Activated naive CD4-positive, alpha-beta T cell treated with anti-CD3 and anti-CD28 coated beads, Interleukin-2, amount 50 U/mL, for 24 hours (primary cell): ENCODE results near the gene SLC19A1.

ENCODE experiments used
- H3K27ac Mint-ChIP-seq: one replicate; pipeline ENCODE4 v1.8.0; 2021; ENCODE audit warnings: mild to moderate bottlenecking, mixed read lengths
- H3K27me3 Mint-ChIP-seq: one replicate; pipeline ENCODE4 v1.8.0; 2021; ENCODE audit warnings: mixed read lengths
- H3K36me3 Mint-ChIP-seq: one replicate; pipeline ENCODE4 v1.8.0; 2021; ENCODE audit warnings: mixed read lengths
- H3K4me1 Mint-ChIP-seq: one replicate; pipeline ENCODE4 v1.8.0; 2021; ENCODE audit warnings: mixed read lengths
- H3K4me3 Mint-ChIP-seq: one replicate; pipeline ENCODE4 v1.8.0; 2021; ENCODE audit warnings: mild to moderate bottlenecking, mixed read lengths
- H3K9me3 Mint-ChIP-seq: one replicate; pipeline ENCODE4 v1.8.0; 2021; ENCODE audit warnings: mixed read lengths

SLC19A1 gene

DNA sequence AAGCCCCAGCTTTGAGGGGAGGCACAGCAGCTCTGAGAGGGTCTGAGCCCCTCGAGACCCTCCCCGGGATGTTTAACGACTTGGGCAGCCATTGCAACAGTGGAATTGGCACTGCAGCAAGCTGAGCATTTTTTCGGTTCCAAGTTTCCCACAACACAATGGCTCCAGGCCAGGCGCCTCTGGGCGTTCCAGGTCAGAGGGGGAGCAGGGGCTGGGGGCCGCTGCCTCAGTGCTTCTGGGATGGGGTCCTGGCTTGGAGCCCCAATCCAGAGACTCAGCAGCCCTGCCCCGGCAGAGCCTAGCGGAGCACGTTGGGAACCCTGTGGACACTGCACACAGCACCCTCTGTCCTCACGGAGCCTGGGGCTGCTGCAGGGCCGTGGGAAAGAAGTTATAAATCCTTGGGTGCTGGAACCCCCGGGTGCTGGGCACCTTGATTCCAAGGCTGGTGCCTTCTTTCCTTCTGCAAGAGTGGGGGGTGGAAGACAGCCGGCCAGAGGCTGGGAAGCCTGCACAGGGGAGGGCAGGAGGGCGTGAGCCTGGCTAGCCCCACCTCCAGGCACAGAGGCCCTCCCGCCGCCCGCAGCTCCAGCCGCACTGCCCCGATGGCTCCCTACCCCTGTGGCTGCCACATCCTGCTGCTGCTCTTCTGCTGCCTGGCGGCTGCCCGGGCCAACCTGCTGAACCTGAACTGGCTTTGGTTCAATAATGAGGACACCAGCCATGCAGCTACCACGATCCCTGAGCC lies 87.1 kb downstream of the SLC19A1 start:
- Mint-ChIP-seq H3K36me3 (no peaks in the 10 kb centered on the region), H3K27ac (no peak overlapping the region), H3K27me3 (no peaks in the 10 kb centered on the region), H3K4me3 (no peak overlapping the region), H3K9me3 (no peaks in the 10 kb centered on the region), H3K4me1 (peaks cover 4% of the 10 kb centered on the region)

DNA sequence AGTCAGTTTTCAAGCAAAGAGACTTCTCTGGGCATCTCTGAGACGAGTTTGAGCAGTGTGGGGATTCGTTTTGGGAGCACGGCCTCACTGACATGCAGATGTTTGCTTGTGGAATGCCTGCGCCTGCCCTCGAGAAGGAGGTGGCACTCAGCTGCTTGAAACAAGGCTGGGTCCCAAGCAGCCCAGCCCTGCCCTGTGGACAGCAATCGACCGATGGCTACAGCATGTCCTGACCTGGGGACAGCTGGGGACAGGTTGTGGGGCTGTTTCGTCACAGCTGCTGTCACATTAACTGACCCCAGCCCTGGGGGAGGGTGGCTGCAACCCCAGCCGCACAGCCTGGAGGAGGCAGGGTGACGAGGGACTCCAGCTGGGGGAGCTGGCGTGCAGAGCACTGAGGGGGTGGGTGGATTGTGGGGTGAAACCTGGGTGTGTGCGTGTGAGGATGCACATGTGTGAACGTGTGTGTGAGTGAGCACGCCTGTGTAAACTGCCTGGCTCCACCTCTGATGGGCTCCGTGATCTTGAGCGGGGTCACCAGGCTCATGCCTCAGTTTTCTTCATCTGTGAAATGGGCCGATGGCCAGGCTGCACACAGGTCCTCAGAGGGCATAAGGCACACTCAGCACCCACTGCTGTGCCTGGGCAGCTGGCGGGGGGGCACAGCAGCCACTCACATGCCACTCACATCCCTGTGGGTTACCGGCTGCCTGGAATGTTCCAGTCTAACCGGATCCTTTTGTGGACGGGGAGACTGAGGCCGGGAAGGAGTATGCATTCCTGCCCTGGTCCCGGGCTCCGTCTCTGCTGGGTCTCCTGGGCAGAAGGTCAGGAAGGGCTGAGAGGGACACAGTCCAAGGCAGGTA lies 87.9 kb downstream of the SLC19A1 start:
- Mint-ChIP-seq H3K27ac (no peak overlapping the region), H3K4me1 (peaks cover 4% of the 10 kb centered on the region)

GRCh38 chr21:45453308-45453950 lies 88.8 kb downstream of the SLC19A1 start:
- Mint-ChIP-seq H3K36me3 (no peaks in the 10 kb centered on the region), H3K4me1 (peaks cover 4% of the 10 kb centered on the region), H3K27ac (no peak overlapping the region), H3K4me3 (no peak overlapping the region), H3K9me3 (no peaks in the 10 kb centered on the region), H3K27me3 (no peaks in the 10 kb centered on the region)

More for the DNA sequence above, 87.9 kb downstream of the SLC19A1 start:
- no peaks in the 10 kb centered on the region for H3K9me3 Mint-ChIP-seq
- no peak overlapping the region for H3K4me3 Mint-ChIP-seq
- H3K27me3 Mint-ChIP-seq, result no peaks in the 10 kb centered on the region
- H3K36me3 Mint-ChIP-seq, result no peaks in the 10 kb centered on the region

- Mint-ChIP-seq H3K4me3 (no peak overlapping the region), H3K9me3 (no peaks in the 10 kb centered on the region), H3K27ac (no peak overlapping the region), H3K36me3 (no peaks in the 10 kb centered on the region), H3K4me1 (peaks cover 4% of the 10 kb centered on the region), H3K27me3 (no peaks in the 10 kb centered on the region)
Observed at GRCh38 chr21:45452696-45453307, 89.4 kb downstream of the SLC19A1 start.

- Mint-ChIP-seq H3K4me3 (no peak overlapping the region), H3K4me1 (peaks cover 4% of the 10 kb centered on the region), H3K27me3 (no peaks in the 10 kb centered on the region), H3K27ac (no peak overlapping the region), H3K36me3 (peaks cover 1% of the 10 kb centered on the region), H3K9me3 (no peaks in the 10 kb centered on the region)
Observed at GRCh38 chr21:45451771-45452182, 90.5 kb downstream of the SLC19A1 start.

DNA sequence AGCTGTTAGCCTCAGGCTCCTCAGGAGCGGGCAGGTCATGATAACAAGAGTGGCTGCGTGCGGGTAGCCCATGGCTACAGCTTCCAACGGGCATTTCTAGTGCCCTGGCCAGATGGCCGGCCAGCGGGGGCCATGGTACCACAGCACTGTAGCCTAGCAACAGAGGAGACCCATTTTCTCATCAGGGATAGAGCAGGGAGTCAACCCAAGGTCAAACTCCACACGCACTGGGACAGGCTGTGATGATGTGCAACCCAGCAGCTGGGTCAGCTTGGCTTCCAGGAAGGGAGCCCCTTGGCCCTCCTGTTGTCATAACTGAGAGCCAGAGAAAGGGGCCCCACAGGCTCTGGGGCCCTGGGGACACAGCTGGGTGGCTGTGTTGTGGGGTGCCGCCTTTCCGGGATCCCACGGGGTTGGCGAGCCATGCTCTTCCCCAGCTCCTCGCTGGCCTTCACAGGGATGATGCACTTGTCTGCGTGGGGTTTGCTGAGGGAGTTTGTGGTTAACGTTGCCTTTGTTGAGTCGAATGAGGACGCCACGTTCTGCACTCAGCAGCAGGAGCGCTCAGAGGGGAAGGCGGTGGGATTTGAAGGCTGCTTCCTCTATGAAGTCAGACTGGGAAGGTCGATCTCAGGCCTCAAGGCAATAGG lies 91.0 kb downstream of the SLC19A1 start:
- Mint-ChIP-seq H3K4me3 (no peak overlapping the region), H3K27me3 (no peaks in the 10 kb centered on the region), H3K9me3 (no peaks in the 10 kb centered on the region), H3K4me1 (peaks cover 4% of the 10 kb centered on the region), H3K36me3 (peaks cover 1% of the 10 kb centered on the region), H3K27ac (no peak overlapping the region)

- no peaks in the 10 kb centered on the region for H3K27me3 Mint-ChIP-seq
- H3K9me3 Mint-ChIP-seq, result no peaks in the 10 kb centered on the region
- H3K36me3 Mint-ChIP-seq, result peaks cover 1% of the 10 kb centered on the region
- H3K4me3 Mint-ChIP-seq, result no peak overlapping the region
- H3K4me1 Mint-ChIP-seq, result peaks cover 7% of the 10 kb centered on the region
- H3K27ac Mint-ChIP-seq, result no peak overlapping the region
Observed at GRCh38 chr21:45450423-45451090, 91.7 kb downstream of the SLC19A1 start.

DNA sequence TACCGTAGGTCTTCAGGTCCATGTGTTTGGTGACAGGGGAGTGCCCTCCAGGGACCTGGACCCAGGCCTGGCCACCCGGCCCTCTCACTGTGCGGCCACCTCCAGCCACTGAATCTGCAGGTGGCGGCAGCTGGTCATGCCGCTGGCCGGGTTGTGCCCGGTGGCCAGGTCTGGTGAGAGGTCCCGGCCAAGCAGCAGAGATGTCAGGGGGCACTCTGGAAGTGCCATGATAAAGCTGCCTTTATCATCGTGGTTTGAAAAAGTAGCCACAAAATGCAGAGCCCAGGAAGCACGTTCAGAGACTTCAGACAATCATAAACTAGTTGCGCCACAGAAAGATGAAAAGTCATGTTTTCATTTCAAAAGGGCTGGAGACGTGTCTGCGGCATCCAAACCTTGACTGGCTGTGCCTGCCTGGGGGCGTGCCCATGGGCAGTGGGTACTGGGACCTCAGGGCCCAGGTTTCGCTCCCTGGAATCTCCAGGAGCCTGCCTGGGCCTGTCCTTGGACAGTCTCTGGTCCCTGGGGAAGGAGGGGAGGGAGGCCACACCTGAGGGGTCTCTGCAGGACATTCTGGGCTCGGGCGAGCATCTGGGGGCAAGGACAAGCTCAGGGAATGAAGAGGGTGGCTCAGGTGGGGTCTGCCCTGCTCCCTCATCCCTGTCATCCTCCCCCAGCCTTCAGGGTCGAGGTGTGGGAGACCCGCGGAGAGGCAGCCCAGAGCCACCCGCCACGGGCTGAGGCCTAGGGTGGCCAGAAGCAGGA lies 92.4 kb downstream of the SLC19A1 start:
- no peaks in the 10 kb centered on the region for H3K9me3 Mint-ChIP-seq
- H3K27ac Mint-ChIP-seq, result no peak overlapping the region
- peaks cover 14% of the 10 kb centered on the region for H3K4me1 Mint-ChIP-seq
- H3K36me3 Mint-ChIP-seq, result peaks cover 1% of the 10 kb centered on the region
- H3K27me3 Mint-ChIP-seq, result no peaks in the 10 kb centered on the region
- H3K4me3 Mint-ChIP-seq, result no peak overlapping the region

GRCh38 chr21:45448810-45449657 lies 93.2 kb downstream of the SLC19A1 start:
- no peak overlapping the region for H3K27ac Mint-ChIP-seq
- peaks cover 21% of the 10 kb centered on the region for H3K4me1 Mint-ChIP-seq
- no peaks in the 10 kb centered on the region for H3K9me3 Mint-ChIP-seq
- H3K4me3 Mint-ChIP-seq, result no peak overlapping the region
- peaks cover 1% of the 10 kb centered on the region for H3K36me3 Mint-ChIP-seq
- H3K27me3 Mint-ChIP-seq, result no peaks in the 10 kb centered on the region

GRCh38 chr21:45448283-45448809 lies 93.9 kb downstream of the SLC19A1 start:
- H3K4me3 Mint-ChIP-seq, result no peak overlapping the region
- H3K36me3 Mint-ChIP-seq, result peaks cover 1% of the 10 kb centered on the region
- H3K9me3 Mint-ChIP-seq, result no peaks in the 10 kb centered on the region
- H3K27me3 Mint-ChIP-seq, result no peaks in the 10 kb centered on the region
- no peak overlapping the region for H3K27ac Mint-ChIP-seq
- peaks cover 22% of the 10 kb centered on the region for H3K4me1 Mint-ChIP-seq
